Mesendoderm (in vitro differentiated cells): ENCODE data around the gene OR2T2.
"Not testable (repeated sequence)": the region's sequence is repeated elsewhere in the genome, so short reads cannot be mapped to it uniquely, and the experiment has no call there.

ENCODE experiments used
- DNase-seq: peaks from one replicate; pipeline ENCODE4 v3.0.0; 2013
- H2AK5ac ChIP-seq: 2 replicates; pipeline ENCODE4 v1.6.1; 2013; ENCODE audit warnings: low read length, inconsistent platforms
- H2BK120ac ChIP-seq: 2 replicates; pipeline ENCODE4 v1.6.1; 2013; ENCODE audit warnings: low read depth, mild to moderate bottlenecking, low read length, moderate library complexity, mixed read lengths
- H2BK15ac ChIP-seq: replicated peaks from 2 replicates; pipeline ENCODE4 v1.6.1; 2013; ENCODE audit warnings: low read depth, mild to moderate bottlenecking, moderate library complexity
- H2BK5ac ChIP-seq: 2 replicates; pipeline ENCODE4 v1.6.1; 2013; ENCODE audit warnings: low read length, inconsistent platforms
- H3K18ac ChIP-seq: 2 replicates; pipeline ENCODE4 v1.6.1; 2013; ENCODE audit warnings: mild to moderate bottlenecking, low read length, mixed read lengths
- H3K23ac ChIP-seq: one replicate; pipeline ENCODE4 v1.6.1; 2013; ENCODE audit warnings: low read length
- H3K27ac ChIP-seq: 2 replicates; pipeline ENCODE4 v1.5.1; 2013; ENCODE audit warnings: low read depth, mild to moderate bottlenecking, inconsistent platforms, low read length, moderate library complexity
- H3K27me3 ChIP-seq: 2 replicates; pipeline ENCODE4 v1.6.1; 2013; ENCODE audit warnings: low read length, control low read depth, mild to moderate bottlenecking, inconsistent platforms; ENCODE audit not compliant: insufficient read depth, poor library complexity
- H3K36me3 ChIP-seq: 2 replicates; pipeline ENCODE4 v1.6.1; 2013; ENCODE audit warnings: low read length, inconsistent platforms; ENCODE audit not compliant: control insufficient read depth, insufficient read depth
- H3K4ac ChIP-seq: one replicate; pipeline ENCODE4 v1.6.1; 2013; ENCODE audit warnings: low read depth, mild to moderate bottlenecking, low read length, moderate library complexity
- H3K4me1 ChIP-seq: 2 replicates; pipeline ENCODE4 v1.6.1; 2013; ENCODE audit warnings: low read depth, low read length, inconsistent platforms; ENCODE audit not compliant: control insufficient read depth
- H3K4me2 ChIP-seq: 2 replicates; pipeline ENCODE4 v1.6.1; 2013; ENCODE audit warnings: low read length
- H3K4me3 ChIP-seq: 2 replicates; pipeline ENCODE4 v1.5.1; 2013; ENCODE audit warnings: mild to moderate bottlenecking, low read length
- H3K56ac ChIP-seq: one replicate; pipeline ENCODE4 v1.6.1; 2013; ENCODE audit warnings: low read length
- H3K79me1 ChIP-seq: 2 replicates; pipeline ENCODE4 v1.6.1; 2013; ENCODE audit warnings: low read length, inconsistent platforms
- H3K79me2 ChIP-seq: 2 replicates; pipeline ENCODE4 v1.6.1; 2013; ENCODE audit warnings: mild to moderate bottlenecking, low read length; ENCODE audit not compliant: control insufficient read depth, insufficient read depth
- H3K9ac ChIP-seq: 2 replicates; pipeline ENCODE4 v1.6.1; 2013; ENCODE audit warnings: low read length, inconsistent platforms
- H4K5ac ChIP-seq: one replicate; pipeline ENCODE4 v1.6.1; 2013; ENCODE audit warnings: low read length
- H4K8ac ChIP-seq: one replicate; pipeline ENCODE4 v1.6.1; 2013; ENCODE audit warnings: low read depth, mild to moderate bottlenecking, control low read depth, low read length, moderate library complexity
- WGBS: extraction: QIAGEN DNeasy Blood & Tissue Kit; methylation state at CpG from one replicate; pipeline ENCODE4 v1.1.7; 2013; ENCODE audit warnings: low lambda C conversion rate, missing lambda C conversion rate; ENCODE audit not compliant: insufficient coverage; ENCODE audit errors: extremely low coverage; 5-methylcytosine and 5-hydroxymethylcytosine counted together

The OR2T2 gene

GRCh38 chr1:248455045-248455444 lies 9.6 kb downstream of the OR2T2 start:
- not testable (repeated sequence) for H2AK5ac ChIP-seq, H4K8ac ChIP-seq, H3K4me2 ChIP-seq, H2BK15ac ChIP-seq, H3K36me3 ChIP-seq, H2BK120ac ChIP-seq, H3K9ac ChIP-seq, H3K4me1 ChIP-seq, H3K4me3 ChIP-seq, H4K5ac ChIP-seq, H3K79me2 ChIP-seq, H3K18ac ChIP-seq, H3K27ac ChIP-seq, H3K23ac ChIP-seq, H3K79me1 ChIP-seq, H2BK5ac ChIP-seq, DNase-seq, H3K56ac ChIP-seq, H3K27me3 ChIP-seq, H3K4ac ChIP-seq
- no CpG with 5 or more reads among the region's 4 CpGs for WGBS

DNA sequence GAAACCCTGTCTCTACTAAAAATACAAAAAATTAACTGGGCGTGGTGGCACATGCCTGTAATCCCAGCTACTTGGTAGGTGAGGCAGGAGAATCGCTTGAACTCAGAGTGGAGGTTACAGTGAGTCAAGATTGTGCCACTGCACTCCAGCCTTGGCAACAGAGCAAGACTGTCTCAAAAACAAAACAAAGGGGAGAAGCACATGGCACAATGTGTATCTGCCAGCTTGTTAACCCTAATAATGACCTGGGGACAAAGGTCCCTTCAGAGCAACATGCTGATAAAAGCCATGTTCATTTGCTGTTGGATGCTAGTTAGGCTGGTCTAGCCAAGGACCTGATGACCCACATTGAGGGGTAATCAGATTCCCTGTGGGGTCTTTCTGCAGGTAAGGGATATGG lies 11.2 kb downstream of the OR2T2 start:
- not testable (repeated sequence) for H3K79me1 ChIP-seq, H2BK5ac ChIP-seq, H3K27me3 ChIP-seq, H3K56ac ChIP-seq, H3K4me3 ChIP-seq, DNase-seq, H3K4me2 ChIP-seq, H2BK120ac ChIP-seq, H3K4ac ChIP-seq, H3K27ac ChIP-seq, H2BK15ac ChIP-seq, H3K18ac ChIP-seq, H3K4me1 ChIP-seq, H4K8ac ChIP-seq, H3K9ac ChIP-seq, H3K79me2 ChIP-seq, H2AK5ac ChIP-seq, H4K5ac ChIP-seq, H3K36me3 ChIP-seq, H3K23ac ChIP-seq
- WGBS: no CpG with 5 or more reads among the region's 2 CpGs

DNA sequence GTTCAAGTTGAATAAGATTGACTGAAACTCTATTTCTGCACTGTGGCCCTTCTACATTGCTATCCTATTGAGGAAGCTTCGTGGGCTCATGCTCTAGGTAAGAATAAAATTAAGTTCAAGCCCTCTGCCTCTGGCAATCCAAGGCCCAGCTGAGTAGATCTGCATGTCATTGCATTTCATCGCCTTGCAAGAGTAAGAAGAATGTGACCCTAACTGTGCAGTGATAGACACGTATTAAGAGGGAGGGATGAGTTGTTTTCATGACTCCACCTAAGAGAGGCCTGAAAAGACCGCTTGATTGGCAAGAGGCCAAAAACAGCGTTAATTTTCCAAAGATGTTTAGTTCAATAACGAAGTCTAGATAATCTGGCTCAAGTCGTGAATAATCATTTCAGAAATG lies 13.7 kb downstream of the OR2T2 start:
- H3K4me3 ChIP-seq, H3K27me3 ChIP-seq, H2BK5ac ChIP-seq, H4K5ac ChIP-seq, H3K36me3 ChIP-seq, H3K18ac ChIP-seq, H2AK5ac ChIP-seq, H3K4me1 ChIP-seq, H2BK15ac ChIP-seq, H3K4ac ChIP-seq, H4K8ac ChIP-seq, H3K23ac ChIP-seq, H3K79me1 ChIP-seq, H3K9ac ChIP-seq, DNase-seq, H3K4me2 ChIP-seq, H2BK120ac ChIP-seq, H3K79me2 ChIP-seq, H3K56ac ChIP-seq, H3K27ac ChIP-seq: not testable (repeated sequence)
- WGBS: no CpG with 5 or more reads among the region's 7 CpGs

- Histone ChIP-seq H3K4me3 (no peak overlapping the region), H3K23ac (no peak overlapping the region), H2AK5ac (no peak overlapping the region), H3K27ac (no peak overlapping the region), H2BK120ac (no peak overlapping the region), H2BK15ac (no peak overlapping the region), H3K79me2 (no peaks in the 10 kb centered on the region), H3K56ac (no peak overlapping the region), H3K4me2 (no peak overlapping the region), H3K4ac (no peak overlapping the region), H3K18ac (no peak overlapping the region), H3K27me3 (no peaks in the 10 kb centered on the region), H3K79me1 (no peaks in the 10 kb centered on the region), H4K8ac (no peak overlapping the region), H3K9ac (no peak overlapping the region), H2BK5ac (no peak overlapping the region), H3K4me1 (no peaks in the 10 kb centered on the region), H4K5ac (no peak overlapping the region), H3K36me3 (no peaks in the 10 kb centered on the region)
- DNase-seq: no peak
- no CpG with 5 or more reads among the region's 4 CpGs for WGBS
Measured at GRCh38 chr1:248471154-248471553, 25.7 kb downstream of the OR2T2 start.

DNA sequence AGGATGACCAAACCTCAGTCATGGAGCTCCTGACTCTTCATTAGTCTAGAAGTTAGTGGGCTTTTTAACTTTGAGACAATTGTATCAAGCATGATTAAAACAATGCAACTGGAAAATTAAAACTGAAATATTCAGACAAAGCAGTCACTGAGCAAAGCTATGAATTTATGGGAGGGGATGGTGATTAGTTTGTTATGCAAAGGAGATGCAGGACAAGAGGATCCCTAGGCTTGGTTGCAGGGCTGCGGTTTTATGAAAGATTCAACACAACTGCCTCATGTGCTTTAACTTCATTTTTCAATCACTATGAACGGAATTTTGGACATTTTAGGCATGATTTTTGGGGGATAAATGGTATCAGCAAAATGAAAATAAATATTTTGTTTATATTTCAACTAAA lies 26.7 kb downstream of the OR2T2 start:
- no CpG with 5 or more reads among the region's 2 CpGs for WGBS
- not testable (repeated sequence) for H4K8ac ChIP-seq, H3K56ac ChIP-seq, H3K18ac ChIP-seq, DNase-seq, H3K27me3 ChIP-seq, H2BK120ac ChIP-seq, H3K4ac ChIP-seq, H3K27ac ChIP-seq, H2AK5ac ChIP-seq, H3K79me1 ChIP-seq, H3K23ac ChIP-seq, H2BK15ac ChIP-seq, H4K5ac ChIP-seq, H3K9ac ChIP-seq, H3K4me1 ChIP-seq, H3K79me2 ChIP-seq, H3K36me3 ChIP-seq, H3K4me2 ChIP-seq, H3K4me3 ChIP-seq, H2BK5ac ChIP-seq

DNA sequence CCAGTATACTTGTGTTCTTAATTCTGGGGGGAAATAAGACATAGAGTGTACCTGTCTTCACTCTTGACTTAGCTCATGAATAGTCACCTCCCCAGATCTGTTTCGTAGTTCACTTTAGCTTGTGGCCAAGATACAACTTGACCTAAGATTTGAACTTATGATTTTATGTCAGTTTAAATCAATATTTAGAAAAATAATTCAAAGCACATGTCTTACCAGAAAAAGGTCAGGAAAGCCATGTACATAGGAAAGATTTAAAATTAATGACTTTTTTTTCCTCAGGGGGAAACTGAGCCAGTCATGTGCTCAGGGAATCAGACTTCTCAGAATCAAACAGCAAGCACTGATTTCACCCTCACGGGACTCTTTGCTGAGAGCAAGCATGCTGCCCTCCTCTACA lies 27.6 kb downstream of the OR2T2 start, which contains the start of gene OR2T3:
OR2T3 (plus strand) TSS at position 301 of the 400 bp plus-strand sequence; CDS start at position 301, 0 bp downstream.
- not testable (repeated sequence) for H3K36me3 ChIP-seq, H2BK15ac ChIP-seq, H3K4ac ChIP-seq, H3K18ac ChIP-seq, H2BK120ac ChIP-seq, H2BK5ac ChIP-seq, H3K56ac ChIP-seq, H3K79me2 ChIP-seq, H3K9ac ChIP-seq, H3K79me1 ChIP-seq, H4K8ac ChIP-seq, H3K27ac ChIP-seq, H3K4me1 ChIP-seq, H4K5ac ChIP-seq, H3K4me3 ChIP-seq, H3K27me3 ChIP-seq, H3K4me2 ChIP-seq, DNase-seq, H2AK5ac ChIP-seq, H3K23ac ChIP-seq
- WGBS: no CpG with 5 or more reads among the region's 2 CpGs
